RKO (cell line): Measurements from ENCODE around the gene ASIC2.
"Not testable (repeated sequence)": the region's sequence is repeated elsewhere in the genome, so short reads cannot be mapped to it uniquely, and the experiment has no call there.

Experiments
- DNase-seq: peaks from one replicate; pipeline ENCODE4 v3.0.0-alpha.2; 2016; ENCODE audit warnings: low spot score

Gene ASIC2

DNA sequence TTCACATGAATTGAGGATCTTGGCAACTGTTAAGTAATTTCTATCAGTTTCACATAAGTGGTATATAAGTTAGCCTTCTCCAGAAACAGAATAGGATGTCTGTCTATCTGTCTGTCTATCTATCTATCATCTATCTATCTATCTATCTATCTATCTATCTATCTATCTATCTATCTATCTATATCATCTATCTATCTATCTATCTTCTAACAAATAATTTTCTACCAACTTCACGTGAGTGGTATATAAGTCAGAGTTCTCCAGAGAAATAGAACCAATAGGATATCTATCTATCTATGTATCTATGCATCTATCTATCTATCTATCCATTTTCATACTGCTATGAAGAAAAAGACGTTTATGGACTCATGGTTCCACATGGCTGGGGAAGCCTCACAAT, 312.9 kb downstream of the ASIC2 start:
- DNase-seq: no peak

DNA sequence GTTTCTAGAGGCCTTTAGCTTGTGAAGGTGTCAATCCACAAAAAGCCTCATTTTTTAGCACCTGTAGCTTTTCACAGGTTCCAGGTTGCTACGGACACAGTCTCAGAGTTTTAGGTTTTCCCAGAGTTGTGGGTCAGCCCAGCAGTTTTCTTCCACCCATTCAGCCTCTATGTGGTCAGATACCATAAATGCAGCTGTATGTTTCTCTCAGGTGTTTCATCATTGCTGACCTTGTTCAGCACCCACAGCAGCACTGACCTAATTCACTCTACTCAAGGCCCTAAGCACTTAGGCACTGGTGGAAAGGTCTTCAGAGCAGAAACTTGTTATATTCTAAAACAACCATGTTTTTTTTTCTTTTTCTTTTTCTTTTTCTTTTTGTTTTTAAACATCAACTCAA, 316.5 kb downstream of the ASIC2 start:
- DNase-seq: no peak

GRCh38 chr17:32976131-32976530, 317.0 kb downstream of the ASIC2 start:
- DNase-seq: no peak

GRCh38 chr17:32971171-32971570, 321.9 kb downstream of the ASIC2 start:
- peak; percentile 7 for DNase-seq

GRCh38 chr17:32970281-32970680, 322.8 kb downstream of the ASIC2 start:
- no peak for DNase-seq

- DNase-seq: not testable (repeated sequence)
These were observed 323.9 kb downstream of the ASIC2 start for GRCh38 chr17:32969231-32969630.

DNA sequence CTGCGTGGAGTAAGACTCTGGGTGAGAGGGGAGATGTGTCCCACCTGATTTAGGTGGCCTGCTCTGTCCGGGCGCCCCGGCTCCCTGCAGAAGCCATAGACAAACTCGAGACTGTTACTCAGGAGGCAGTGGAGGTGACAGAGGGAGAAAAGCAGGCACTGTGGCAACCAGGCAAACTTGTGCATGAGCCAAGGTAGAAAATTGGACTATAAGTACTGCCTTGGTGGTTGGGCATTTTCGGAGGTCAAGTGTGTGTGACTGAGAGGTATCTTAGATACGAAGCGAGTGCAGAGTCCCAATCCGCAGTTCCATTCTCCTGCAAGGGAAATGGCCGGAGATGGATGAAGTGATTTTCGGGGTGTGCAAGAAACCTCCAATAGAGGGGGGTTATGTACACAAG, 328.6 kb downstream of the ASIC2 start:
- no peak for DNase-seq
